HG03354 (cell line): ENCODE data around the gene DNAJA2.

Experiments
- ATAC-seq: cut with Tn5 transposase; IDR thresholded peaks from one replicate; pipeline ENCODE4 v1.9.1; 2021; ENCODE audit warnings: mild to moderate bottlenecking; ENCODE audit not compliant: unreplicated experiment, poor library complexity, severe bottlenecking

Gene DNAJA2

DNA sequence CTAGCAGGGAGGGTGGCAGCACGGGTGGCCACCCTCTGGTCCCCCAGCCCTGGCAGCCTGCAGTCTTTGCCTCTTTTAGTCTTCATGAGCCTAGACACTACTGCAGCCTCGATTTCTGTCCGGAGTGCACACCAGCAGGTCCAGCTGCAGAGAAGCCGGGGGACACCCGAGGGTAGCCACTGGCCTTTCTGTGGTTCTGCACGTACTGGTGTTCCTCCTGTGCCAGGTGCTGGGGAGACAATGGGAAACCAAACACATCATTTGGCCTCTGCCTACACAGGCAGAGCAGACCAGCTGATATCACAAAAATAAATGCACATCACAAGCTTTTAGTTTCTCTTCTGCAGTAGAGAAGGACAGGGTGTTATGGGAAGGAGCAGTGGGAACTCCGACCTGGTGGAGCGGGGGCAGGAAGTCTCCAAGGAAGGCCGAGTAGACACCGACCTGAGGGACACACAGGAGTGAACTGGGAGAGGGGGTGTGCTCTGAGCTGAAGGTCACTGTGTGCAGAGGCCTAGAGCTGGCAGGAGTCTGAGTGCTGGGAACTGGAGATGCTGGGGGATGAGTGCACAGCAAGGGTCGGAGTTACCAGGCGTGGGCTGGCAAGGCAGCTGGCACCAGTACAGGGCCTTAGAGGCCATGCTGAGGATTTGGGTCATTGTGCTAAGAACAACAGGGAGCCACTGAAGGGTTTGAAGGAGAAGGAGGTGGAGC lies 66.3 kb downstream of the DNAJA2 start:
- ATAC-seq, result no peak

DNA sequence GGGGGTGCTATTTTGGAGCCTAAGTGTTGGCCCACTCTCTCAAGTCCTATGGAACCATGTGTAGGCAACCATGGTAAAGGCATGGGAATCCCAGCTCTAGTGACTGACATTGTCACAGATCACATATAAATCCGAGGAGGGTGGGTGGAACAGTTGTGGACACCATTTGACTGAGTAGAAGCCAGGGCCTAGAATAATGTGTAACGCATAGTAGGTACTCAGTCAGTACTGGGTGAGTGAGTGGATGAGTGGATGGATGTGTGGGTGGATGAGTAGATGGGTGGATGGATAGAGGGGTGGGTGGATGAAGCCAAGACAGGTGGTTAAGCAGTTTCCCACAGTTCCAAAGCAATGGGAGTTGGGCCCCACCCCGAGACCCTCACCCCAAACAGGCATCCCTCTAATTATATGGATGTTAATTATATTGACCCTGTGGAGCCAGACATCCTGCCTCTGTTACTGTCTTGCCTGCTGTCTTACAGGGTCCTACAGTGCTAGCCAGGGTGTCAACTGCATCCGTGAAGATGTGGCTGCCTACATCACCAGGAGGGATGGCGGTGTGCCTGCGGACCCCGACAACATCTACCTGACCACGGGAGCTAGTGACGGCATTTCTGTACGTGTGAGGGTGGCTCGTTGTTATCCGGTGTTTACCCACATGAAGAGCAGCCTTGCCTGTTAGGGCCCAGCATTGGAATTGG lies 67.0 kb downstream of the DNAJA2 start:
- ATAC-seq, result no peak
